ENCODE measurements around the gene PLAGL2.

PLAGL2 gene

GRCh38 chr20:32183947-32184635, 23.5 kb downstream of the PLAGL2 start:
- no peak for DNase-seq (ENCODE audit: low spot score)

- DNase-seq (ENCODE audit: low spot score): no peak
Observed at GRCh38 chr20:32181606-32182005, 25.9 kb downstream of the PLAGL2 start.

GRCh38 chr20:32179934-32180333, 27.6 kb downstream of the PLAGL2 start:
- peak; percentile 5 for DNase-seq (ENCODE audit: low spot score)

GRCh38 chr20:32179515-32179914, 28.0 kb downstream of the PLAGL2 start:
- no peak for DNase-seq (ENCODE audit: low spot score)

- DNase-seq (ENCODE audit: low spot score): peak; percentile 15
Observed at GRCh38 chr20:32177696-32178095, 29.8 kb downstream of the PLAGL2 start.

GRCh38 chr20:32168184-32168910, 39.2 kb downstream of the PLAGL2 start:
- peak; percentile 38 for DNase-seq (ENCODE audit: low spot score)

GRCh38 chr20:32167552-32167951, 40.0 kb downstream of the PLAGL2 start:
- no peak for DNase-seq (ENCODE audit: low spot score)

GRCh38 chr20:32165836-32166545, 41.6 kb downstream of the PLAGL2 start:
- peak; percentile 55 for DNase-seq (ENCODE audit: low spot score)

GRCh38 chr20:32164984-32165735, 42.4 kb downstream of the PLAGL2 start:
- DNase-seq (ENCODE audit: low spot score): peak; percentile 48

GRCh38 chr20:32163951-32164350, 43.6 kb downstream of the PLAGL2 start:
- no peak for DNase-seq (ENCODE audit: low spot score)

- no peak for DNase-seq (ENCODE audit: low spot score)
Observed at GRCh38 chr20:32162351-32162750, 45.2 kb downstream of the PLAGL2 start.

- peak; percentile 22 for DNase-seq (ENCODE audit: low spot score)
Observed at GRCh38 chr20:32160341-32160740, 47.2 kb downstream of the PLAGL2 start.

GRCh38 chr20:32159766-32160221, 47.7 kb downstream of the PLAGL2 start:
- DNase-seq (ENCODE audit: low spot score): peak; percentile 60

GRCh38 chr20:32158943-32159660, 48.4 kb downstream of the PLAGL2 start:
- peak; percentile 54 for DNase-seq (ENCODE audit: low spot score)

GRCh38 chr20:32158351-32158750, 49.2 kb downstream of the PLAGL2 start:
- peak; percentile 41 for DNase-seq (ENCODE audit: low spot score)

- DNase-seq (ENCODE audit: low spot score): peak; percentile 36
Observed at GRCh38 chr20:32157611-32158010, 49.9 kb downstream of the PLAGL2 start.

GRCh38 chr20:32155017-32155981, 52.2 kb downstream of the PLAGL2 start:
- no peak for DNase-seq (ENCODE audit: low spot score)

- no peak for DNase-seq (ENCODE audit: low spot score)
Observed at GRCh38 chr20:32153771-32154170, 53.8 kb downstream of the PLAGL2 start.

- no peak for DNase-seq (ENCODE audit: low spot score)
Observed at GRCh38 chr20:32153156-32153665, 54.3 kb downstream of the PLAGL2 start.

All from left forelimb (tissue), 1 donor.